Measurements from ENCODE around the gene SIX5. TPM values are rescaled to one million over a fixed set of nuclear protein-coding genes. Genes with fewer than 3 reads are reported as not detected.

Gene SIX5
- polyA plus RNA-seq, 4 donors, result 15.9 to 32.4 (median 25.9) TPM

DNA sequence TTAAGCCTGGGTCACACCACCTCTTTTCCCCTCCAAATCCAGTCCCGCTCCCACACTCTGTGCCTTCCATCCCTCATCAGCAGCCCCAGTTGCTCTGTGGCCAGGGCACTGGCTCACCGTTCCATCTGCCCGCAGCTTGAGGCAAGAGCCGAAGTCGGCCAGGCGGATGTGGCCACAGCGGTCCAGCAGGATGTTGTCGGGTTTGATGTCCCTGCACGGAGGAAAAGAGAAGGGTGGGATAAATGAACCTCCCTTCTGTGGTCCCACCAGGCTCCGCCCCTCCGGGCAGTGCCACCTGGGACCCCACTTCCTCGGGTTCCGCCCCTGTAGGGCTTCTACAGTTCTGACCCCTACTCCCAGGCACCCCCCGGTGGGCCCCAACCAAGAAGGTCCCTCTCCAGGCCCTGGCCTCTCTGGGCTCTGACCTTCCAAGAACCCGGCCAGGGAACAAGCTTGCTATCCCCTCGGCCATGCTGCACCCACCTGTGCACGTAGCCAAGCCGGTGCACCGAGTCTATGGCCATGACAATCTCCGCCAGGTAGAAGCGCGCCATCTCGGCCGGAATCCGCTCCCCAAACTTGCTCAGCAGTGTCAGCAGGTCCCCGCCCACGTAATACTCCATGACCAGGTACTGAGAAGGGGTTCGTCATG lies 9.1 kb upstream of the SIX5 start:
- no peak for DNase-seq (ENCODE audit: low read depth in 4 of 4, low spot score in 3 of 4)

DNA sequence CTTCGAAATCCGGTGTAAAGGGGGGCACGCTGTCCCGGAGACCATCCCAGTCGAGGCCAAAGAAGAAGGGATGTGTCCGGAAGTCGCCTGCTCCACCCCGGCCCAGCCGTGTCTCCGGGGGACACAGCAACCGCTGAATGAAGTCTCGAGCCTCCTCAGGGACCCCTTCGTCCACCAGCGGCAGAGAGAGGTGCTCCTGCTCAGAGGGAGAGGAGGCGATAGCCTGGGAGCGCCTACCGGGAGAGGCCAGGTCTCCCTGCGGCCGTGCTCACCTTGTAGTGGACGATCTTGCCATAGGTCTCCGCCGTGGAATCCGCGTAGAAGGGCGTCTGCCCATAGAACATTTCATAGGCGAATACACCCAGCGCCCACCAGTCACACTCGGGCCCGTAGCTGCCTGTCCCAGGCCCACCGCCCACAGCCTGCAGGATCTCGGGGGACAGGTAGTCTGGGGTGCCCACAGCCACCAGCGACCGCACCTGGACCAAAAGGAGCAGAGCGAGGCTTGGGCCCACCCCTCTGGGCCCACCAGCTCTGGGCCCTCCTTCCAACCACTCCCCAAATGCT lies 8.4 kb upstream of the SIX5 start:
- DNase-seq (ENCODE audit: low read depth in 4 of 4, low spot score in 3 of 4), result no peak

DNA sequence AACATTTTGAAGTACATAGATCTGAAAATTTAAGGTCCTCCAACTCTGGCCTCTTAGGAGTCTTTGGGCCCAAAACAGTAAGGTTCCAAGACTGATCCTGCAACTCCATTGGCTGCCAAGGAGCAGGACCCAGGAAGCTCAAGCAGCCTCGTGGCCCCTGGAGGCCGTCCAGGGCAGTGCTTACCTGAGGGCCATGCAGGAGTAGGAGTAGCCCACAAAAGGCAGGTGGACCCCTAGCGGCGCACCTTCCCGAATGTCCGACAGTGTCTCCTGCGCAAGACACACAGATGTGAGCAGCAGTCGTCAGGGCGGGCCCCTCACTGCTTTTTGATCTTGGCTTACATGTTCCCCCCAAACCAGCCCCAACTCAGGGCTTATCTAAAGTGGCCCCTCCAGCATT lies 5.7 kb upstream of the SIX5 start:
- DNase-seq (ENCODE audit: low read depth in 4 of 4, low spot score in 3 of 4), result no peak

DNA sequence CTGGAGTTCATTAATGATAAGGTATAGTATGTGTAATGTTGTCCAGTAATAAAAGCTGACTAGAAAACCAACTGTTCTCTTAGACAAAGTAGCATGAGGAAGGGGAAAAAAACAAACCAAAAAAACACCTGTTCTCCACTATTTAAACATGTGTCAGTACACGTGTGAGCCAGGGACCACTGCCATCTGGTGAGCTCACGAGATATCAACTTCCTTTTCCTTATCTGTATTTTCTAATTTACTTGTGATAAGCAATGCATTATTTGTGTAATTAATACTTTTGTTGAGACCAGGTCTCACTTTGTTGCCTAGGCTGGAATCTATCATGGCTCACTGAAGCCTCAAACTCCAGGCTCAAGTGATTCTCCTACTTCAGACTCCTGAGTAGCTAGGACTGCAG lies 4.3 kb upstream of the SIX5 start:
- DNase-seq (ENCODE audit: low read depth in 4 of 4, low spot score in 3 of 4), result no peak

DNA sequence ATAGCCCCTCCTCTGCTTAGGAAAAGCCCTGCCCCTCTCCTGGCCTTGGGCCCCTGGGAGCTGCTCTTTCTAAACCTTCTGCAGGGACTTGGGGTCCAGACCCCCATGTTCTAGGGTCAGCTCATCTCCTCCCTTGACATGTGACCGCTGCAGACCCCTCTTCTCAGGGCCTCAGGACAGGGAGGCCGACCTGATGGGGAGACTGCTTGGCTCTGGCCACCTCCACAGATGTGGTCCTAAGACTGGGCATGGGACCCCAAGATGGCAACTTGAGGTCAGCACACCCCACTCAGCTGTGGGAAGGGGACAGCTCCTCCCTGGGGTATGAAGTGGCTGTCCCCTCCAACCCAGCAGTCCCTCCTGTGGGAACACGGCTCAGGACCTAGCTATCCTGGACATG lies 3.9 kb upstream of the SIX5 start:
- no peak for DNase-seq (ENCODE audit: low read depth in 4 of 4, low spot score in 3 of 4)

DNA sequence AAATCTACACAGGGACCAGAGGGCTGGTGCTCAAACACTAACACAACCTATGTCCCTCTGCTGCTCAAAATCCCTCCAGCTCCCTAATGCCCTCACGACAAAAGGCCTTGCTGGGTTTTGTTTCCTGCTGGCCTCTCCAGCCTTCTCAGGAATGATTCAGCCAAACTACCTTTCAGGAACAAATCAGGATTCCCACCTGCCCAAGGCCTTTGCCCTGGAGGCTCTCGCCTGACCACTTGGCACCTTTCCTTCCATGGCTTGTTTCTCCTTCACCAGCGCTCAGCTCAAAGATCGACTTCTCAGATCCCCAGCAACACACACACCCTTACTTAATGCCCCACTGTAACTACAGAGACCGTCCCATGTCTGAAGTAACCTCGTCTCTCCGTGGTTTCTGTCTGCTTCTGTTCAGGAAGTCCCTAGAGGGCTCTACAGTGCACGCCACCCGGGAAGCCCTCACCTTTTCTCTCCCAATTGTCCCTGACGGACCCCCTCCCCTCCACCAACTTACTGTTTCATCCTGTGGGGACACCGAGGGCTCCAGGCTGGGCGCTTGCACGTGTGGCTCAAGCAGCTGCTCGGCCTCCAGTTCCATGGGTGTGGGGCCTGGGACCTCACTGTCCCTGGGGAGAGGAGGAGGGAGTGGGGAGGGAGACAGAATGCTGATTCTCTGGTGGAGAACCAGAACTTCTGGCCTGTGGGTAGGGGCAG lies 3.2 kb upstream of the SIX5 start:
- no peak for DNase-seq (ENCODE audit: low read depth in 4 of 4, low spot score in 3 of 4)

DNA sequence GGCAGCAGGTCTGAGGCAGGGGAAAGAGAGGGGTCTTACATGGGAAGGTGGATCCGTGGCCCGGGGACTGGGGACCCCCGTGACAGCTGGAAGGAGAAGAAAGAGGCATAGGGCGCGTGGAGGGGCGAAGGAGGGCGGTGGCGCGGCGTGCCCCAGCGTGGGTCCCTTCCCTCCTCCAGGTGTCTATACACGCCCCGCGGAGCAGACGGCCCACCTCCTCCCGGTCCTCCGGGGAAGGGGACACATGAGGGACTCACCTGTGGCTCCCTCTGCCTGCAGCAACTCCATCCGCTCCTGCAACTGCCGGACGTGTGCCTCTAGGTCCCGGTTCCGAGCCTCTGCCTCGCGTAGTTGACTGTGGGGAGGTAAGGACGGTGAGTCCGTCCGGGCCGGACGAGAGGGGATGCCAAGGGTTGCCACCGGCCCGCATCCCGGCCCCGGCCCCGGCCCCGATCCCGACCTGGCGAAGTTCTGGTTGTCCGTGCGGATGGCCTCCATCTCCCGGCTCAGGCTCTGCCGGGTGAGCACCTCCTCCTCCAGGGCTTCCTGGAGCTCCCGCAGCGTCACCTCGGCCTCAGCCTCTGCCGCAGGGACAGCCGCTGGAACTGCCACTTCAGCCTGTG lies 2.4 kb upstream of the SIX5 start:
- no peak for DNase-seq (ENCODE audit: low read depth in 4 of 4, low spot score in 3 of 4)

DNA sequence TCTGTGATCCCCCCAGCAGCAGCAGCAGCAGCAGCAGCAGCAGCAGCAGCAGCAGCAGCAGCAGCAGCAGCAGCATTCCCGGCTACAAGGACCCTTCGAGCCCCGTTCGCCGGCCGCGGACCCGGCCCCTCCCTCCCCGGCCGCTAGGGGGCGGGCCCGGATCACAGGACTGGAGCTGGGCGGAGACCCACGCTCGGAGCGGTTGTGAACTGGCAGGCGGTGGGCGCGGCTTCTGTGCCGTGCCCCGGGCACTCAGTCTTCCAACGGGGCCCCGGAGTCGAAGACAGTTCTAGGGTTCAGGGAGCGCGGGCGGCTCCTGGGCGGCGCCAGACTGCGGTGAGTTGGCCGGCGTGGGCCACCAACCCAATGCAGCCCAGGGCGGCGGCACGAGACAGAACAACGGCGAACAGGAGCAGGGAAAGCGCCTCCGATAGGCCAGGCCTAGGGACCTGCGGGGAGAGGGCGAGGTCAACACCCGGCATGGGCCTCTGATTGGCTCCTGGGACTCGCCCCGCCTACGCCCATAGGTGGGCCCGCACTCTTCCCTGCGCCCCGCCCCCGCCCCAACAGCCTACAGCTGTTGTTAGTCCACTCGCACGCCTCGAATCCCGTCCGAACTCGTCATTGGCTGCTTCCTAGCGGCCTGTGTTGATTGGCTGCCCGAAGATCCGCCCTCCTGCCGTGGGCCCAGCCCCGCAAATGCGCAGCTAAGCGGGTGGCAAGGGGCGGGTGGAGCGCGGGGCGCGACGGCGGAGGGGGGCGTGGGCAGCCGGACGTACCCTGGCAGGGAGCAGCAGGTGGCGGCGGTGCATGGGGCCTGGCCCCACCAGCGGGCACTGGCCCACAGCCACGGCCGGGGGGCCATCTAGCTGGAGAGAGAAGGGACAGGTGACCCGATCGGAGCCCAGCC lies 1.4 kb upstream of the SIX5 start:
- DNase-seq (ENCODE audit: low read depth in 4 of 4, low spot score in 3 of 4), result peak; percentile 90 to 94 (median 93)

DNA sequence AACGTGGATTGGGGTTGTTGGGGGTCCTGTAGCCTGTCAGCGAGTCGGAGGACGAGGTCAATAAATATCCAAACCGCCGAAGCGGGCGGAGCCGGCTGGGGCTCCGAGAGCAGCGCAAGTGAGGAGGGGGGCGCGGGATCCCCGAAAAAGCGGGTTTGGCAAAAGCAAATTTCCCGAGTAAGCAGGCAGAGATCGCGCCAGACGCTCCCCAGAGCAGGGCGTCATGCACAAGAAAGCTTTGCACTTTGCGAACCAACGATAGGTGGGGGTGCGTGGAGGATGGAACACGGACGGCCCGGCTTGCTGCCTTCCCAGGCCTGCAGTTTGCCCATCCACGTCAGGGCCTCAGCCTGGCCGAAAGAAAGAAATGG lies 754 bp upstream of the SIX5 start:
- DNase-seq (ENCODE audit: low read depth in 4 of 4, low spot score in 3 of 4), result no peak

DNA sequence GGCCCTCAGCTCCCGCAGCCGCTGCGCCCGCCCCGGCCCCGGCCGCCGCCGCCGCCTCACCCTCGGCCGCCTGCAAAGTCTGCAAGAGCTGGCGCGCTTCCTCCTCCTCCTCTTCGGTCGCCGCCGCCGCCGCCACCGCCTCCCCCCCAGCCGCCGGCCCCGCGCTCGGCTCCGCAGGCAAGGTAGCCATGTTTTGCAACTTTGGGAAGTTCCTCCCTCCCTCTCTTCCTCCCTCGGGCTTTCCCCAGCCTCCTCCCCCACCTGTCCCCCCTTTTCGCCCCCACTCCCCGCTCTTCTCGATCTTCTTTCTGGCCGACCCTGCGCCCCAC lies 433 bp downstream of the SIX5 start:
- no peak for DNase-seq (ENCODE audit: low read depth in 4 of 4, low spot score in 3 of 4)

DNA sequence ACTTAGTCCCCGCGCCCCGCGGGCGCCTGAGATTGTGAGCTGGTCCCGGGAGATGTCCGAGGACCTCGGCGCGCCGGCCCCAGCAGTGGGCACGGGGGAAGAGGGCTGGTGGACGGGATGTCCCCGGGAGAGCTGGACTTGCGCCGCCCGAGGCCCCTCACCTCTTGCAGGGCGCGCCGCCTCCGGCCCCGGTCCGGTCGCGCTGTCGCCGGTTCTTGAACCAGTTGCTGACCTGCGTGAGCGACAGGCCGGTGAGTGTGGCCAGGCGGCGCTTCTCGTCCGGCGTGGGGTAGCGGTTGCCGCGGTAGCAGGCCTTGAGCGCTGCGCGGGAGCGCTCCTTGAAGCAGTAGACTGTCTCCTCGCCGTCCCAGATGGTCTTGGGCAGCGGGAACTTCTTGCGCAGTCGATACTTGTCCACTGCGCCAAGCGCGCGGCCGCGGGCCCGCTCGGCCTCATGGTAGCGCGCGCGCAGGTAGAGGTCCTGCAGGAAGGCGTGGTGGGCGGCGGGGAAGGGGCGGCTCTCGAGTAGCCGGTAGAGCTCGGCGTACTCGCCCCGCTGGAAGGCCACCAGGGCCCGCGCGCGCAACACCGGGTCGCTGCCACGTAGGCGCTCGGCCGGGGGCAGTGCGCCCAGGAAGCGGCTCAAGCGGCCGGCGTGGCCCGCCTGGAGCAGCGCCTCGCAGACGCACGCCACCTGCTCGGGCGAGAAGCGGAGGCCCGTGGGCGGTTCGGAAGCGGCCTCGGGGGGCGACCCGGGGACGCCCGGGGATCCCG lies 984 bp downstream of the SIX5 start:
- no peak for DNase-seq (ENCODE audit: low read depth in 4 of 4, low spot score in 3 of 4)

DNA sequence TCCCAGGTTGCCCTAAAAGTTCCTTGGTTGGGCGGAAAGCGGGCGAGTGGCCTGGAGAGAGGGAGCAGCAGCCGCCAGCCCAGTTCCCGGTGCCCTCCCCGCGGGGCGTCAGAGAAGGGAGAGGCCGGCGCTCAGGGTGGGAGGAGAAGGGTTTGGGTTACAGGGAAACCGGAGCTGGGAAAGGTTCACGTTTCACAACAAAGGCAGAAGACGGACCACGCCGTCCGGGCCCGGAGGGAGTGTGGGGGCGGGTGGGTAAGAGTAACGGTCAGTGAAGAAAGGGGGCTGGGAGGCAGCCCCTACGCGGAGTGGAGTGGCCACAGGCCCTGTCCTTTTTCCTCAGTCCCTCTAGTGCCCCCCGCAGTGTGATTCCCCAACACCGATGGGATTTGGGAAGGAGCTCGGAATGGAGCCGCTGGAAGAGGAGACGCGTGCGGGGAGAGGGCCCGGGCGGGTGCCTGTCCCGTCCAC lies 1.6 kb downstream of the SIX5 start:
- DNase-seq (ENCODE audit: low read depth in 4 of 4, low spot score in 3 of 4), result peak; percentile 75 to 87 (median 79)

DNA sequence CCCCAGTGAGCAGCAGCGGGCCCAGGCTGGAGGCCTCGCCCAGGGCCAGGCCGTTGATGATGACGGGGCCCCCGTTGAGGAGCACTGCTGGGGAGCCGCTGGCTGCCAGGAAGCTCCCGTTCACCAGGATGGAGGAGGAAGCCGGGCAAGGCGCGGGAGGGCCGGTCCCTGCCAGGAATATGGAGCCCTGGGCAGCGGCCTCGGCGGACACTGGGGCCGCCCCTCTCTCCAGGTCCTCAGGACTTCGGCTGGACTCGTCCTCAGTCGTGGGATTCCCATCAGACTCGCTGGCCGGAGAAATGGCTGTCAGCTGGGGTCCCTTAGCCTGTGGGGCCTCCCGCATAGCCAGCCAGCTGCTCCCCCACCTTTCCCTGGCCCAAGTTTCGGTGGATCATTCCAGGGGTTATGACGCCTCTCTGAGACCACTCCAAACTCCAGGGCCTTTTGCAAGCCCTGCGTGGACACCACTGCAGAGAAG lies 2.1 kb downstream of the SIX5 start:
- DNase-seq (ENCODE audit: low read depth in 4 of 4, low spot score in 3 of 4), result no peak

DNA sequence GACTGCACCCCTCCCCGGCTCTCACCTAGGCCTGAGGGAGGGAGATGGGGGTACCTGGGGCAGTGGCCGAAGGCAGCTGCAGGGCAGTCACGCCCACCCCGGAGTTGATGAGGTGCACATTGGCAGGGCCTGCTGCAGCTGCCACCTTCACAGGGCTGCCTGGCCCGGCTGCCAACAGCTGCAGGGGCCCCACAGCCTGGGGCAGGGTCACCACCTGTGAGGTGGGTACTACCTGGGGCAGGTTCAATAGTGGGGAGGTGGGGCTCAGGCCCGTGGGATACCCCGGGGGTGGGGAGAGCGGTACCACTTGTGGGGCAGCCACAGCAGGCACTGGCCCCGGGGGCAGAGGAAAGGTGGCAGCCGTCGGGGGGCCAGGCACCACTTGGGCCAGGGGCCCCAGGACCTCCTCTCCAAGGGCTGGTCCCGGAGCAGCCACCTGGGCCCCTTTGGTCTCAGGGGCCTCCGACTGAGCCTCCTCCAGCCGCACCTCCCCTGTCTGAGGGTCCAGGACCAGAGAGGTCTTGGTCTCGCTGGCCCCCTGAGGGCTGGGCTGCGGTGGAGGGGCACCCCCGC lies 2.7 kb downstream of the SIX5 start:
- DNase-seq (ENCODE audit: low read depth in 4 of 4, low spot score in 3 of 4), result no peak

DNA sequence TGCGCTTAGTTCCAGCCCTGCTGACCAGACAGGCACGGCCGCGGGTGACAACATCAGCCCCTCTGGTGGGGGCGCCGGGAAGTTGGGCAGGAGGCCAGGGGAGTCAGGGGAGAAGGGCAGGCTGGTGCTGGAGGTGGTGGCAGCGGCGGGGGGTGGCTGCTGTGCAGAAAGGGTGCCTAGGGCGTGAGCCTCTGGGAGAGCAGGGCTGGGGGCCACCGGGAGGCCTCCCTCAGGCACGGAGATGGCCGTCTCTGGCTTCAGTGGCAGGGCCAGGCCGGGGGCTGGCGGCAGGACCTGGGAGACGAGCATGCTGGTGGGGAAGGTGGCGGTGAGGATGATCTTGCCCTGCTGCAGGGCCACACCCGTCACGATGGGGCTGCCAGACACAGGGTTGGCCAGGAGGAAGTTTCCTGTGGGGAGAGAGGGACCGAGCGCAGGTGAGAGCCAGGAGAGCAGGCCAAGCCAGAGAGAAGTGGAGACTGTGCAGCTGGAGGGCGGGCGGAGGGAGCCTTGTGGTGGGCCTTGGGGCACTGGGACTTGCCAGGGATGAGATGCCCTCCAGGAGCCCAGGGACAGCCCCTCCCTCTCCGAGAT lies 3.3 kb downstream of the SIX5 start:
- no peak for DNase-seq (ENCODE audit: low read depth in 4 of 4, low spot score in 3 of 4)

DNA sequence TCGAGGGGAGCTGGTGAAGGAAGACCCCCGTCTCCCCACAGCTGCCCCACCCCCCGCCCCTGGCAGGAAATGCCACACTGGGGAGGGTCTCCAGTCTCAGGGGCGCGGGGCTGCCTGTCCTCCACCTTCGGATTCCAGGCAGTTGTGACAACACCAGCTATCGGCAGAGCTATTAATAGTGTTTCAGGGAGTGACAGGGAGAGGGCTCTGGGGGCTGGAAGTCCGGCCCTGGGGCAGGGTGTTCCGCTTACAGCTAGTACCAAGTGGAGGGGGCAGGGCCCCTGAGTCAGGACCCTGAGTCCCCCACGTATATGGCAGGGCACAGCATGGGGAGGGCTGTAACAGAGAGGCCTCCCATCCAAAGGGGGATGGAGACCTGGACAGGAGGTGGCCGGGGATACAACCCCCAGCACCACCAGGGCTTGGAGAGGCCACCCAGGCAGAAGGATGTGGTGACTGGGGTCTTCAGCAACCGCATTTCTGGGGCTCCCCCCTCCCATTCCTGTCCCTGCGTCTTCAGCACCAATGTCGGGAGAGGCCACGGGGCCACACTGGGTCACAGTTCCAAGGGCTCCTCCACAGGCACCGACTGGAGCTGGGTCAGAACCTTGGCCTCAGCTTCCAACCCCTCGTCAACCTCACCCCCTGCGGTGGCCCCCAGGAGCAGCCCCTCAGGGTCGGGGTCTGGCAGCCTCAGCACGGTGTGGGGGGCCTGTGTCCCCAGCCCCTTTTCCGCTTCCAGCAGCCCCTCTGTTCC lies 3.9 kb downstream of the SIX5 start:
- no peak for DNase-seq (ENCODE audit: low read depth in 4 of 4, low spot score in 3 of 4)

DNA sequence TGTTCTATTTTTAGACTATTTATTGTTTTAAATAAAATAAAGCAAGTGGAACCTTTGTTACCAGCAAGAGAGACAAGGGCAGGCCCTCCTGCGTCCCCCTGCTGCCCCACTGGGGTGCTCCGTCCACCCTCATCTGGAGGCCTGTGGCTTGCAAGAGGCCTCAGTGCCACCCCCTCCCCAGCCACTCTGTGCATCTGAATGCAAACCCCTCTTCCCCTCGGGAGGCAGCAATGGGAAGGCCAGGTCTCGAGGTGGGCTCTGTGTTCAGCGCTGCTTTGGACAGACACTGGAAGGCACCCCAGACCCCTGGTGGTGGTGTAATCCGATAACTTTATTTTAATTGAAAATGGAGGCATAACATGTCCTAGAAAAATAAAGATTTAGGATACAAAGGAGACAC lies 4.6 kb downstream of the SIX5 start:
- DNase-seq (ENCODE audit: low read depth in 4 of 4, low spot score in 3 of 4), result no peak

DNA sequence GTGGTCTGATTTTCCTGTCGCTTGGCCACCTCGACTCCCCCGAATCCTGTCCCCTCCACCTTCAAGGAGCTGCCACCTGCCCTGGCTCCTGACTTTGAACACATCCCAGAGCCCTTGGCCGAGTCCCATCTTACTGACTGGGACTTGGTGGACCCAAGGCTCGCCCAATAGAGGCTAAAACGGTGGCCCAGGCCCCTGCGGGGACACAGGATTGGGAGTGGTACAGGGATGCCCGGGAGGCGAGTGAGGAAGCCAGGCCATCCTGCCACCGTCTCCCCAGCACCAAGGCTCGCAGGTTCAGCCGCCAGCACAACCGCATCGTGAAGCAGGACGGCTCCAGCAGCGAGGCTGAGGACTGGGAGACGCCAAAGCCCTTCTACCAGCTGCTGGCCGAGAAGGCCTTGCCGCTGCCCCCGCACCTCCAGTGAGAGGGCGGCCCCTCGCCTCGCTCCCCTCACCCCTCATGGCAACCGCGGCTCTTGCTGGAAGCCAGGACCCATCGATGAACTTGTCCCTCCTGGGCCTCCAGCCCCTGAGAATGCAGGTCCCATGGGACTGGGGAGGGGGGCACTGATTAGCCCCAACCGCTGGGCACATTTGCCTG lies 5.3 kb downstream of the SIX5 start:
- no peak for DNase-seq (ENCODE audit: low read depth in 4 of 4, low spot score in 3 of 4)

Data from left renal pelvis (tissue), 4 donors.